ENCODE results near the gene NEK2. TPM values are rescaled to one million over a fixed set of nuclear protein-coding genes. Genes with fewer than 3 reads are reported as not detected.
"Not testable (repeated sequence)": the region's sequence is repeated elsewhere in the genome, so short reads cannot be mapped to it uniquely, and the experiment has no call there.

The NEK2 gene
- total RNA-seq, 1 experiment from 2014 or later = 88.5 TPM

GRCh38 chr1:211650904-211651303 lies 24.5 kb downstream of the NEK2 start:
- no peak for DNase-seq (ENCODE audit: low spot score)

- DNase-seq (ENCODE audit: low spot score) = no peak
Observed at GRCh38 chr1:211648980-211649934, 26.2 kb downstream of the NEK2 start.

DNA sequence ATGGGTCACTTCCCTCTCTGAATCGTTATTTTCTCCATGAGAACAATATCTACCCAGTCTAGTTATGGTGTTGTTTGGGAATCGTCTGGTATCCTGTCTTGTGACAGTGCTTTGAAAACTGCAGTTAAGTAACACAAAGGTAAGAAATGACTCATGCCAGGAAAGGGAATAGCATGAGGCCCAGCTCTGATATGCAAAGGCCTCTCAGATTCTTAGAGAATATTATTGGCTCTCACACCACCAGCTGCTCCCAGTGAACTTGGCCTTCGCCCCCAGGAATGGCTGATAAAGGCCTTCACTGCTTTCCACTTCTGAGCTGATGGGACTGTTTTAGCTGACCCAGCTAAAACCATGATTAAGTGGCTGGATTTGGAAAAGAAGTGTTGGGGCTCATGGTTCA lies 27.1 kb downstream of the NEK2 start:
- peak; percentile 74 for DNase-seq (ENCODE audit: low spot score)

DNA sequence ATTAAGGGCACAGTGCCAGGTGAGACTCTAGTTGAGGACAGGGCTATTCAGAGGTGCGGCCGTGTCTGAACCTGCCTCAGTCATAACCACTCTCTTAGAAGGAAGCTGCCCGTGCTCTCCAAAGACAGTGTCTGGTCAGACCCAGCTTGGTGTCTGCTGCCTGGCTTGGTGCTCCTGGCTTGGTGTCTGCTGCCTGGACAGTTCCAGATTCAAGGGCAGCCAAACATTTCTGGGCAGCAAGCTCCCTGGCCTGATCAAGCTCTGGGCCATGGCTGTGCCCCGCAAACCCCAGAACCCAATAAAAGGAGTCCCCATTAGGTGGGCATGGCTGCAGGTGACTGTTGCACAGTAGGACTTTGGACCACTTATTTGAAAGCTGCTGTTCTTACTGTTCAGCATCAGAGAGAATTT lies 27.7 kb downstream of the NEK2 start:
- no peak for DNase-seq (ENCODE audit: low spot score)

- no peak for DNase-seq (ENCODE audit: low spot score)
Observed at GRCh38 chr1:211646566-211646965, 28.9 kb downstream of the NEK2 start.

DNA sequence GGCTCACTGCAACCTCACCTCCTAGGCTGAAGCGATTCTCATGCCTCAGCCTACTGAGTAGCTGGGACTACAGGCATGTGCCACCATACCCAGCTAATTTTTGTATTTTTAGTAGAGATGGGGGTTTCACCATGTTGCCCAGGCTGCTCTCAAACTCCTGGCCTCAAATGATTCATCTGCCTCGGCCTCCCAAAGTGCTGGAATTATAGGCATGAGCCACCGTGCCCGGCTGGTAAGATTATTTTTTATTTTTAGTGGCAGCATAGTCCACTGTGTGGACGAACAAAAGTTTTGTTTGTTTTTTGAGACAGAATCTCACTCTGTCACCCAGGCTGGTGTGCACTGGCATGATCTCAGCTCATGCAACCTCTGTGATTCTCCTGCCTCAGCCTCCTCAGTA lies 29.8 kb downstream of the NEK2 start:
- DNase-seq (ENCODE audit: low spot score) = not testable (repeated sequence)

GRCh38 chr1:211644653-211645052 lies 30.8 kb downstream of the NEK2 start:
- DNase-seq (ENCODE audit: low spot score) = no peak

GRCh38 chr1:211643324-211644212 lies 31.9 kb downstream of the NEK2 start:
- DNase-seq (ENCODE audit: low spot score) = peak; percentile 52

GRCh38 chr1:211642870-211643269 lies 32.6 kb downstream of the NEK2 start:
- DNase-seq (ENCODE audit: low spot score) = no peak

- no peak for DNase-seq (ENCODE audit: low spot score)
Observed at GRCh38 chr1:211641942-211642341, 33.5 kb downstream of the NEK2 start.

GRCh38 chr1:211641044-211641800 lies 34.2 kb downstream of the NEK2 start:
- no peak for DNase-seq (ENCODE audit: low spot score)

DNA sequence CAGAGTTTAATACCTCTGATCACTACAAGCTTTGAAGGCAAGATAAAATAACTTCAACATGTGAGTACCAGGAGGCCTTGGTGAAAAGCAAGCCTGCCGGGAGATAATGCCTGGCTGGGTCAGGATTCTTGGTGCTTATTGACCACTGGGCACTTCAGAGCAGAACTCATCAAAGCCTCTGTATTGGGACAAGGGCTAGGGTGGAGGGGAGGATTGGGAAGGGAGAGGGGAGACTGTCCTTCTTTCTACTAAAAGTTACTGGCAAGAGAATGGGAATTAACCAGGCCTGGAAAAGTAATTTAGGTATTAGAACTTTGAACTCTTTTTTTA lies 35.2 kb downstream of the NEK2 start:
- DNase-seq (ENCODE audit: low spot score) = no peak

GRCh38 chr1:211639475-211640300 lies 35.7 kb downstream of the NEK2 start:
- DNase-seq (ENCODE audit: low spot score) = peak; percentile 75

DNA sequence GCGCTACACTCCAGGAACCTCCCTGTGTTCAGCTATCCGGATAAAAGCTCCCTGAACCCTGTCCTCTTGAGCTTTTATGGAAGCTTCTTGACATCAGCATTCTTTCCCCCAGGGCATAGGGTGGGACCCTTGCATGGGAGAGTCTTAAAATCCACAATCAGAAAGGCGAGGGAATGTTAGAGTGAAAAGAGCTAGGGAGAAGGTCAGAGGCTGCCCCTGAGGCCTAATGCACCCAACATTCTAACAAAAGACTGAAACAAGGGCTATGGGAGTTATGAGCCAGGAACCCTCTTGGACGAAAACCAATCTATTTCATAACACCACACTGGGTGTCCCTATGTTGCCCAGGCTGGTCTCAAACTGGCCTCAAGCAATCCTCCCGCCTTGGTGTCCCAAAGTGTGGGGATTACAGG lies 36.7 kb downstream of the NEK2 start:
- DNase-seq (ENCODE audit: low spot score) = no peak

- no peak for DNase-seq (ENCODE audit: low spot score)
Observed at GRCh38 chr1:211638246-211638645, 37.2 kb downstream of the NEK2 start.

- no peak for DNase-seq (ENCODE audit: low spot score)
Observed at GRCh38 chr1:211637066-211637465, 38.4 kb downstream of the NEK2 start.

GRCh38 chr1:211636575-211637029 lies 38.8 kb downstream of the NEK2 start:
- DNase-seq (ENCODE audit: low spot score) = peak; percentile 97

- no peak for DNase-seq (ENCODE audit: low spot score)
Observed at GRCh38 chr1:211635597-211636205, 39.7 kb downstream of the NEK2 start.

GRCh38 chr1:211634931-211635330 lies 40.5 kb downstream of the NEK2 start:
- DNase-seq (ENCODE audit: low spot score) = no peak

- DNase-seq (ENCODE audit: low spot score) = no peak
Observed at GRCh38 chr1:211634461-211634860, 41.0 kb downstream of the NEK2 start.

GRCh38 chr1:211633524-211633846 lies 41.9 kb downstream of the NEK2 start:
- DNase-seq (ENCODE audit: low spot score) = no peak

All from A172 (cell line).